Gastroesophageal sphincter (tissue), 4 donors: ENCODE results near the gene MYOG. TPM values are rescaled to one million over a fixed set of nuclear protein-coding genes. Genes with fewer than 3 reads are reported as not detected.

ENCODE experiments used
- ATAC-seq: fragments of 150-250 bp; one replicate; pipeline ENCODE4 v1.9.1; 2016; ENCODE audit warnings: mild to moderate bottlenecking, moderate library complexity
- H3K27ac ChIP-seq, 4 donors: fragments of 200-600 bp; sonication (generic) in 3 of 4; 1 replicate in 3 of 4; 2 replicates in 1 of 4; pipeline ENCODE4 v1.5.1; 2016 to 2019
- H3K27me3 ChIP-seq: fragments of 200-600 bp; sonication (generic); one replicate; pipeline ENCODE4 v1.5.1; 2019
- H3K36me3 ChIP-seq, 2 donors: fragments of 200-600 bp; sonication (generic); one replicate each; pipeline ENCODE4 v1.5.1; 2019; ENCODE audit warnings: control low read depth in 1 of 2
- H3K4me1 ChIP-seq, 3 donors: fragments of 200-600 bp; sonication (generic); 1 replicate in 2 of 3; 2 replicates in 1 of 3; pipeline ENCODE4 v1.5.1; 2016 to 2019; ENCODE audit warnings: control low read depth in 2 of 3
- H3K4me3 ChIP-seq, 2 donors: fragments of 200-600 bp; sonication (generic); one replicate each; pipeline ENCODE4 v1.5.1; 2019; ENCODE audit warnings: mild to moderate bottlenecking in 1 of 2, moderate library complexity in 1 of 2
- H3K9me3 ChIP-seq, 3 donors: fragments of 200-600 bp; sonication (generic); one replicate each; pipeline ENCODE4 v1.5.1; 2017 to 2019; ENCODE audit warnings: control low read depth in 2 of 3
- EP300 ChIP-seq: sonication (generic); formaldehyde crosslinking; IDR thresholded peaks from one replicate; pipeline ENCODE4 v1.6.1; 2017; ENCODE audit warnings: antibody characterized with exemption, mild to moderate bottlenecking
- POLR2A ChIP-seq, 2 donors: fragments of 450-650 bp; IDR thresholded peaks; one replicate each; pipeline ENCODE4 v1.6.1; 2017; ENCODE audit warnings: antibody characterized with exemption in 2 of 2, mild to moderate bottlenecking in 2 of 2, moderate library complexity in 1 of 2
- POLR2AphosphoS5 ChIP-seq: sonication (generic); formaldehyde crosslinking; IDR thresholded peaks from one replicate; pipeline ENCODE4 v1.6.1; 2017; ENCODE audit warnings: antibody characterized with exemption
- WGBS, 2 donors: methylation state at CpG; one replicate each; pipeline ENCODE4 v1.1.5; 2018; ENCODE audit warnings: low coverage in 1 of 2; 5-methylcytosine and 5-hydroxymethylcytosine counted together
- total RNA-seq, 4 donors: library from RNA; depleted of rRNA; stranded (reverse); fragments of >200 nt; gene quantifications; one replicate each; pipeline ENCODE4 v1.1.0, GENCODE V29; 2016
- TF ChIP-seq, protein P1 (sequence below), 4 experiments: fragments of 200-600 bp in 2 of 4; fragments of 450-650 bp in 2 of 4; sonication (generic) in 1 of 4; IDR thresholded peaks; one replicate each; pipeline ENCODE4 v1.5.1; 2017 to 2019; ENCODE audit warnings: antibody characterized with exemption in 4 of 4, mild to moderate bottlenecking in 2 of 4, moderate library complexity in 2 of 4

MYOG gene
- total RNA-seq, 4 donors from 2014 or later, result 0.35 TPM; not detected in 3

DNA sequence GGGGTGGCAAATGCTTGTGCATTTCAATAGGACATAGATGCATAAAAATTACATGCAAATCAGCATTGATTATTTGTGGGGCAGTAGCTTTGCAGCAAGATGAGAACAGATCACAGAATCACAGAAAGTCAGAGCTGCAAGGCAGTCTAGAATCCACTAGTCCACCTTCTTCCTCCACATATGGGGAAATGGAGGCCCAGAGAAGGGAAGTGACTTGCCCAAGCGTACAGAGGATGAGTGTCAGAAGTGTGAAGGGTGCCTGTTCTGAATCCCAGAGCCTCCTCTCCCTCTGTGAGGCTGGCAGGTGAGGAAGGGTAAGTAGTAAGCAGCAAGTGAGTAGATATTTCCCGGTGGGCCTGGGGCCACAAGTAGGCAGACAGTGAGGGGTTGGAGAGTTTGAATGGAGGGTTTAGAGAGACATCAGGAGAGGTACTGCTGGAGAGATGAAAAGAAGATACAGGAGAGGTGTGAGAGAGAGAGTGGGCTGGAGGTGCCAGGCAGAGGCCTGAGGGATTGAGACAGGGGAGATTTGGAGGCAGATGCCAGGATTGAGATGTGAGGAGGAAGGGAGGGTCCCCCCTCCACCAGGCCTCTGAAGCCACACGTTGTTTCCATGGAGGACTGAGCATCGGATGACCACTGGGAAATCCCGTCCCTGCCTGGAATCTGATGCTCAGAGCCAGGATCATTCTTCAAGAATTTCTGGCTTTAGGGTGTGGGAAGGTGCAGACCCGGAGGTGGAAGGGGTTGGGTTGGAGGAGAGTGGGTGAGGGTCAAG lies 4.8 kb upstream of the MYOG start:
- ATAC-seq, result no peak
- TF ChIP-seq EP300, result no peak
- TF ChIP-seq, protein P1, sequence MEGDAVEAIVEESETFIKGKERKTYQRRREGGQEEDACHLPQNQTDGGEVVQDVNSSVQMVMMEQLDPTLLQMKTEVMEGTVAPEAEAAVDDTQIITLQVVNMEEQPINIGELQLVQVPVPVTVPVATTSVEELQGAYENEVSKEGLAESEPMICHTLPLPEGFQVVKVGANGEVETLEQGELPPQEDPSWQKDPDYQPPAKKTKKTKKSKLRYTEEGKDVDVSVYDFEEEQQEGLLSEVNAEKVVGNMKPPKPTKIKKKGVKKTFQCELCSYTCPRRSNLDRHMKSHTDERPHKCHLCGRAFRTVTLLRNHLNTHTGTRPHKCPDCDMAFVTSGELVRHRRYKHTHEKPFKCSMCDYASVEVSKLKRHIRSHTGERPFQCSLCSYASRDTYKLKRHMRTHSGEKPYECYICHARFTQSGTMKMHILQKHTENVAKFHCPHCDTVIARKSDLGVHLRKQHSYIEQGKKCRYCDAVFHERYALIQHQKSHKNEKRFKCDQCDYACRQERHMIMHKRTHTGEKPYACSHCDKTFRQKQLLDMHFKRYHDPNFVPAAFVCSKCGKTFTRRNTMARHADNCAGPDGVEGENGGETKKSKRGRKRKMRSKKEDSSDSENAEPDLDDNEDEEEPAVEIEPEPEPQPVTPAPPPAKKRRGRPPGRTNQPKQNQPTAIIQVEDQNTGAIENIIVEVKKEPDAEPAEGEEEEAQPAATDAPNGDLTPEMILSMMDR (IDR thresholded peaks at IDR 0.05), result no peak
- TF ChIP-seq POLR2A (IDR thresholded peaks at IDR 0.05), result no peak
- no peak for TF ChIP-seq POLR2AphosphoS5
- no peak overlapping the region for H3K4me3 ChIP-seq
- no peaks in the 10 kb centered on the region for H3K27me3 ChIP-seq
- 58 to 61% methylated on average over 4 to 6 of the region's 6 CpGs for WGBS, 2 donors
- peaks cover 0 to 16% (median 0%) of the 10 kb centered on the region in 3 donors for H3K9me3 ChIP-seq
- H3K36me3 ChIP-seq, result no peaks in the 10 kb centered on the region
- H3K4me1 ChIP-seq, result no peaks in the 10 kb centered on the region
- no peak overlapping the region for H3K27ac ChIP-seq

DNA sequence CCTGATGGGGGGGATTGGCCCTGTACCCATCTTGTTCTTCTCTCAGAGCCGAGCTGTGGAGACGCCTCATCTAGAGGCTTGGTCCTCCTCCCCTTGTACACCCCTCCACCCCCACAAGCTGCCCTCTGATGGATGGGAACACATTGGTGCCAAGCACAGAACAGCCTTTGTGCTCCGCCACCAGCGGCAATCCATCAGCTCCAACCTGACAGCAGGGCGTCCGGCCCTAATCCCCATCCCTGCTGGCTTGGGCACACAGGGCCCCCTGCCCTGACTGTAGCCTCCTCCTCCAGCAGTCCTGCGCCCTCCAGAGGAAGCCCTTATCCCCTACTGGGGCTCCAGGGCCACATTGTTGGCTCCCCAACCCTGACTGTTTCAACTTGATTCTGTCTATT lies 3.8 kb upstream of the MYOG start:
- 70% methylated on average over 2 of the region's 7 CpGs; no CpG with 5 or more reads in 1 of the 2 donors for WGBS, 2 donors
- no peak for ATAC-seq
- TF ChIP-seq EP300, result no peak
- TF ChIP-seq, protein P1 (IDR thresholded peaks at IDR 0.05), result no peak
- no peak for TF ChIP-seq POLR2A (IDR thresholded peaks at IDR 0.05)
- TF ChIP-seq POLR2AphosphoS5, result no peak
- Histone ChIP-seq H3K27me3 (no peaks in the 10 kb centered on the region), H3K4me1 (no peaks in the 10 kb centered on the region), H3K27ac (no peak overlapping the region), H3K36me3 (no peaks in the 10 kb centered on the region), H3K9me3 (peaks cover 0 to 6% (median 0%) of the 10 kb centered on the region in 3 donors), H3K4me3 (no peak overlapping the region)

DNA sequence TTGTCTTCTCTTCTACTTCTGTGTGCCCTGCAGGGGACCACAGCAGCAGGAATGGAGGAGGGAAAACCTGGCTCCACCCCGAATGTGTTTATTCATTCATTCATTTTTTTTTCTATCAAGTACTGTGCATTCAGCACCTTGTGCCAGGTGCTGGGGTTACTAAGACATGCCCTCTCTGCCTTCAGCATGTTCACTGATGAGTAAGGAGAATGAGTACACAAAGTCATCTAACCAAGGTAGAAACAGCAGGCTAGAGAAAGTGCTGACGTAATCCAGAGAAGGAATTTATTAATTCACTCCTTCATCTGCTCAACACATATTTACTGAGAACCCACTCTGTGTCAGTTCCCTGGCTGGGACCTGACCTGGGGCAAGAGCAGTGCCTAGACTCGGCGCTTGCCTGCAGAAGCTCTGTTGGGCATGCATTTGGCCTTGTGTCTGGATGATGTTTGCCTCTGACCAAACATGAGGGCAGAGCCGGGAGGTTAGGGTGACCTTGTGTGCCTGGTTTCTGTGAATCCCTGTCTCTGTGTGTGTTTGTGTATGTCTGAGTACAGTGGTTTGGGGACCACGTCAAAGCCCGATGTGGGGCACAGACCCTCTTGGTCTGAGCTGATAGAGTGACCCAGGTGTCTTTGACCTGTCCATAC lies 3.3 kb upstream of the MYOG start:
- H3K27ac ChIP-seq, result no peak overlapping the region
- 83 to 86% methylated on average over 2 of the region's 7 CpGs for WGBS, 2 donors
- no peaks in the 10 kb centered on the region for H3K27me3 ChIP-seq
- no peak for TF ChIP-seq POLR2AphosphoS5
- TF ChIP-seq, protein P1 (IDR thresholded peaks at IDR 0.05), result no peak
- no peak for TF ChIP-seq EP300
- no peak for TF ChIP-seq POLR2A (IDR thresholded peaks at IDR 0.05)
- no peaks in the 10 kb centered on the region for H3K4me1 ChIP-seq
- H3K36me3 ChIP-seq, result no peaks in the 10 kb centered on the region
- peaks cover 0 to under 1% (median 0%) of the 10 kb centered on the region in 3 donors for H3K9me3 ChIP-seq
- no peak overlapping the region for H3K4me3 ChIP-seq
- ATAC-seq, result no peak

DNA sequence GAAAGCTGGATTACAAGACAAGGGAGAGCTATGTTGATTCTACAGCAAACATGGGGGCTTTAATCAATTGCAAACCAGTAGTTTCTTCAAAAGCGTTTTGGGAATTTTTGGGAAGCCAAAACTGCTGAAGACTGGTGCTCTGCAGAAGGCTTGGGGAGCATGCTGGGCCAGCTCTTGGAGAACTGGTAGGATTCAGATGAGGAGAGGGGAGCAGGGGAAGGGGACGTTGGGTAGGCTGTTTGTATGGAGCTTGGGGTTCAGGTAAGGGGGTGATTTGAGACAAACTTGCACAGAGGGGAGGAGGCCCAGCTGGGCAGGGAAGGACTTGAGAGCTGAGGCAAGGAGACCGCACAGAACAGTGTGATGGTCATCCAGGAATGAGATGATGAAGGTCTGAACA lies 2.6 kb upstream of the MYOG start:
- Histone ChIP-seq H3K27me3 (no peaks in the 10 kb centered on the region), H3K36me3 (no peaks in the 10 kb centered on the region), H3K9me3 (no peaks in the 10 kb centered on the region), H3K4me3 (no peak overlapping the region), H3K4me1 (no peaks in the 10 kb centered on the region), H3K27ac (no peak overlapping the region)
- TF ChIP-seq EP300, result no peak
- TF ChIP-seq, protein P1 (IDR thresholded peaks at IDR 0.05), result no peak
- no peak for TF ChIP-seq POLR2AphosphoS5
- no peak for TF ChIP-seq POLR2A (IDR thresholded peaks at IDR 0.05)
- 81 to 93% methylated on average over 2 to 3 of the region's 3 CpGs for WGBS, 2 donors
- ATAC-seq, result no peak
